Activated naive CD4-positive, alpha-beta T cell treated with anti-CD3 and anti-CD28 coated beads for 36 hours (primary cell): ENCODE measurements around the gene ALDH8A1. TPM values are rescaled to one million over a fixed set of nuclear protein-coding genes. Genes with fewer than 3 reads are reported as not detected.

Experiments used
- CTCF ChIA-PET: fragments of 350-600 bp; sonication (Branson Sonifier 250); formaldehyde crosslinking; loops from one replicate; lab custom pipeline; 2021; ENCODE audit warnings: antibody characterized with exemption; lab: Charles Lee
- DNase-seq: peaks from one replicate; pipeline ENCODE4 v3.0.0-alpha.2; 2020
- H3K27ac Mint-ChIP-seq: one replicate; pipeline ENCODE4 v1.8.0; 2021; ENCODE audit warnings: mild to moderate bottlenecking, mixed read lengths
- H3K27me3 Mint-ChIP-seq: one replicate; pipeline ENCODE4 v1.8.0; 2021; ENCODE audit warnings: low read depth, mixed read lengths
- H3K36me3 Mint-ChIP-seq: one replicate; pipeline ENCODE4 v1.8.0; 2021; ENCODE audit warnings: low read depth, mixed read lengths
- H3K4me1 Mint-ChIP-seq: one replicate; pipeline ENCODE4 v1.8.0; 2021; ENCODE audit warnings: low read depth, mixed read lengths
- H3K4me3 Mint-ChIP-seq: one replicate; pipeline ENCODE4 v1.8.0; 2021; ENCODE audit warnings: mild to moderate bottlenecking, moderate library complexity, mixed read lengths
- H3K9me3 Mint-ChIP-seq: one replicate; pipeline ENCODE4 v1.8.0; 2021; ENCODE audit warnings: mixed read lengths
- intact Hi-C: fragments of 100-400 bp; cut with micrococcal nuclease; formaldehyde crosslinking; loops from one replicate; pipeline ENCODE4 v1.15.1; 2023
- total RNA-seq, 2 experiments: library from RNA; stranded (reverse); gene quantifications; one replicate each; pipeline ENCODE4 v1.2.3, GENCODE V29; 2021

Gene ALDH8A1
- total RNA-seq, 2 experiments from 2014 or later = 0.24 TPM; not detected in 1

DNA sequence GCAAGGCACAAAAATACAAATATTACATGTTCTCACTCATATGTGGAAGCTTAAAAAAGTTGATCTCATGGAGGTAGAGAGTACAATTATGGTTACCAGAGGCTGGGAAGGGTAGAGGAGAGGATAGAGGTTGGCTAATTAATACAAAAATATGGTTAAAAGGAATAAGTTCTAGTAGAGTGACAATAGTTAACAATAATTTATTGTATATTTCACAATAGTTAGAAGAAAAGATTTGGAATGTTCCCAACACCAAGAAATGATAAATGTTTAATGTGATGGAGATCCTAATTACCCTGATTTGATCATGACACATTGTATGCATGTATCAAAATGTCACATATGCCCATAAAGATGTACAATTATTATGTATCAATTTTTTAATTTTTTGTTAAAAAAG lies 1.8 kb downstream of the ALDH8A1 start:
- DNase-seq = no peak
- H3K27me3 Mint-ChIP-seq = no peaks in the 10 kb centered on the region
- H3K4me3 Mint-ChIP-seq = no peak overlapping the region
- H3K9me3 Mint-ChIP-seq = no peaks in the 10 kb centered on the region
- intact Hi-C loops = no loop called here
- no peak overlapping the region for H3K27ac Mint-ChIP-seq
- no peaks in the 10 kb centered on the region for H3K4me1 Mint-ChIP-seq
- no peaks in the 10 kb centered on the region for H3K36me3 Mint-ChIP-seq
- CTCF ChIA-PET = interaction anchor here (0.9 to 1.3 kb wide), 2 partner anchors 8 to 65 kb away, joined by 3 to 4 read pairs; no protein-coding TSS in a partner anchor

DNA sequence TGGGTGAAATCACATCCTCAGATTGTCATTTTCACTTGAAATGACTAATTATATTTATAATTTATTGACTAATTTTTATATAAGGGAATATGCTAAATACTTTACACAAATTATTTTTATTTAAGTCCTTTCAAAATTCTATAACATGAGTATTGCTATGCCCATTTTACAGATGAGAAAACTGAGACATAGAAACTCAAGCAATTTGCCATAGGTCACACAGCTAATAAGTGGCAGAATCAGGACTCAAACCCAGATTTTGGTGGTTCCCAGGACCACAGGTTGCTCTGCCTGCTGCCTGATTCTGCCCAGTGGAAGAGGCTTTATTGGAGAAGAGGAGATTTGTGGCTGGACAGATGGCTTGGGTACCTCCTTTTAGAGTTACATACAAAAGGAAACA lies 4.9 kb downstream of the ALDH8A1 start:
- CTCF ChIA-PET = no interaction called here
- Mint-ChIP-seq H3K4me1 (no peaks in the 10 kb centered on the region), H3K27ac (no peak overlapping the region), H3K36me3 (no peaks in the 10 kb centered on the region), H3K9me3 (no peaks in the 10 kb centered on the region), H3K4me3 (no peak overlapping the region), H3K27me3 (no peaks in the 10 kb centered on the region)
- intact Hi-C loops = no loop called here
- no peak for DNase-seq

DNA sequence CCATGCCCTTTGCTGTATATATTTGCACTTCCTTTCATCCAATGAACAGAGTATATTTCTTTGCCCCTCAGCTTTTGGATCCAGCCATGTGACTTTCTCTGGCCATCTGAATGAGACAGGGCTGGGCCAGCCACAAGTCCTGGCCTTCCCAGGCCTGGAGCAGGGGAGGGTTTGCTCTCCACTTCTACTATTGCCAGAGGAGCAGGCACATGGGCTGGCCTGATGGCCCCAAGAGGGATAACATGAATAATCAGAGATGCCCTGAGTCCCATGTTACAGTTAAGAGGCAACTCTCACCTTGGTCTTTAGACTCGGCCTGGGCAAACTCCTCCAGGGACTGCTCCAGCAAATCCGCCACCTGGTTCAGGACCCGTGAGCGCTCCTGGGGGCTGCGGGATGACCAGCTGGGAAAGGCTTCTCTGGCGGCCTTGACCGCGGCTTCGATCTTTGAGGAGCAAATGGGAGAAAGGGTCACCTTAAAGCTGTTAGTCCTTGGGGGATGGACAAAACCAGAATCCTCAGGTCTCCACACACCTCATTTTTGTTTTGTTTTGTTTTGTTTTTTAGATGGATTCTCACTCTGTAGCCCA lies 6.3 kb downstream of the ALDH8A1 start:
- no peak overlapping the region for H3K27ac Mint-ChIP-seq
- no peaks in the 10 kb centered on the region for H3K36me3 Mint-ChIP-seq
- no peak overlapping the region for H3K4me3 Mint-ChIP-seq
- H3K27me3 Mint-ChIP-seq = no peaks in the 10 kb centered on the region
- no peaks in the 10 kb centered on the region for H3K9me3 Mint-ChIP-seq
- intact Hi-C loops = loop anchor here (5.0 kb wide), 1 partner anchor 301 kb away; no protein-coding TSS in a partner anchor
- DNase-seq = no peak
- CTCF ChIA-PET = interaction anchor here (0.6 kb wide), 1 partner anchor 496 kb away, joined by 3 read pairs; no protein-coding TSS in a partner anchor
- peaks cover 11% of the 10 kb centered on the region for H3K4me1 Mint-ChIP-seq

DNA sequence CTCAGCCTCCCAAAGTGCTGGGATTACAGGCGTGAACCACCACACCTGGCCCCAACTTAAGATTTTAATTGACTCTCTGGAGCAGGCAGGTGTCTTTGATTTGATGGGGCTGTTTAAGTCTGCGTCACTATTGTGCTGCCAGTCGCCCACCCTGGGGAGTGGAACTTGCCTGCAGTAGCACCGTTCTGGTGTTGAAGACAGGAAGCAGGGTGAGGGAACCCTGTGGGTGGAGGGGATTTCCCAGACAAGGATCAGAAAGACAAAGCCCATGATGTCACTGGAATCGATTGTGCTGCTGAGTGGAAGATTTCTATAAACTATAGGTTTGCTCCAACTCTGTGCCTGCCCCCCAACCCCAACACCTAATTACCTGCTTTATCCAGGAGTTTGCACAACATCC lies 11.0 kb downstream of the ALDH8A1 start:
- Mint-ChIP-seq H3K27ac (no peak overlapping the region), H3K36me3 (no peaks in the 10 kb centered on the region), H3K27me3 (no peaks in the 10 kb centered on the region), H3K4me1 (peaks cover 21% of the 10 kb centered on the region), H3K4me3 (no peak overlapping the region), H3K9me3 (no peaks in the 10 kb centered on the region)
- CTCF ChIA-PET = interaction anchor here (0.6 to 4.3 kb wide), 14 partner anchors 8 to 827 kb away, joined by 3 to 36 read pairs (median 10); no protein-coding TSS in a partner anchor
- DNase-seq = peak; percentile 85
- intact Hi-C loops = loop anchor here (1.0 to 5.0 kb wide), 3 partner anchors 243 to 783 kb away; partner anchors contain the start of gene MYB

DNA sequence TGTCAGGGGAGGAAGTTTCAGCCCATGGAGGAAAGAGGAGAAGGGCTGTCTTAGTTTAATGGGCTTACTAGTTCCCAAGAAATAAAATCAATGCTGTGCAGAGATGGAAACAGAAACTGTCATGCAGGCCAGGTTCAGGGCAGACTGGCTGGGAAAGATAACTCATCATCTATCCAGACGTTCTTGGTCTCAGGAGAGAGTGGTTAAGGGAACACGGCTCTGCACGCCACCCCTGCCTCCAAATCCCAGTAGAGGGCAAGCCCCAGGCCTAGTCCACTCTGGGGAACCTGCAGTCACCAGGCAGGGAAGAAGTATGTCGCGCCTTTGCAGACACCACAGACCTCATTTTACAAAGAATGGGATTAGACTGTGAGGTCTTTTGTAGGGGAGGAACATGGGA lies 12.5 kb downstream of the ALDH8A1 start:
- Mint-ChIP-seq H3K9me3 (no peaks in the 10 kb centered on the region), H3K36me3 (no peaks in the 10 kb centered on the region), H3K4me1 (peaks cover 21% of the 10 kb centered on the region), H3K27ac (no peak overlapping the region), H3K27me3 (no peaks in the 10 kb centered on the region), H3K4me3 (no peak overlapping the region)
- CTCF ChIA-PET = interaction anchor here (1.0 to 4.3 kb wide), 2 partner anchors 54 to 816 kb away, joined by 3 to 36 read pairs; no protein-coding TSS in a partner anchor
- DNase-seq = no peak
- intact Hi-C loops = loop anchor here (1.0 to 5.0 kb wide), 2 partner anchors 245 to 813 kb away; partner anchors contain the start of gene MYB

DNA sequence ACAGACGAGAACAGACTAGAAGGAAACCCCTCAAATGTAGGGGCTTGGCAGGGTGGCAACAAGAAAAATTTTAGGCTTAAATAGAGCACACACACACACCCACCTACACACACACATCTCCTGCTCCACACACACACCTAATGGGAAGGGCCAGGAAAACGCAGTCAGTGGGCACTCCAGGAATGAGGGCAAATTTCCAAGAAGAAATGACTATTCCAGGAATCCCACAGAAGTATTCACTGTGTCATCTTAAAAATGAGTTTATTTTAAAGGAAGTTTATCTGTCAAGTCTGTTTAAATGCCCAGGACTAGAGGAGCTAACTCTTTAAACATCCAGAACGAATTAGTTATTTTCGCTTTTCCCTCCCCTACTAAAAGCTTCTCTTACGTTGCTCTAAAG lies 13.0 kb downstream of the ALDH8A1 start:
- intact Hi-C loops = loop anchor here (1.0 to 5.0 kb wide), 2 partner anchors 245 to 813 kb away; partner anchors contain the start of gene MYB
- CTCF ChIA-PET = interaction anchor here (1.0 kb wide), 1 partner anchor 816 kb away, joined by 3 read pairs; no protein-coding TSS in a partner anchor
- no peak for DNase-seq

DNA sequence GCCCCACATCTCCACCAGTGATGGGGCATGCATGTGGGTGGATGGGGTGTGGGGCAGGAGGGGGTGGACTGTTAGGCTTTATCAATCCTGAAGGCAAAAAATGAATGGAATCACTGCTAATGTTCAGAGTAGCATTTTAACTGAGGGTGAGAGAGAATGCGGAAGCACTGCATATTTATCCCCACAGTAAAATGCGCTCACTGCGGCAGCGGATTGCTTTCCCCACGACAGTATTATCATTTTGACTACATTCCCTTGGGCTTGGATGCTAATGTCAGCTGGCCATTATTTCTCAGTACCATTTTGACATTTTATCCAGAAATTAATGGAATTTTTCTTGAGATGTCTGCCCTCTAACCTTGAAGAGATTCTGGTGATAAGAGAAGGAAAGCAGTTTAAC lies 13.4 kb downstream of the ALDH8A1 start:
- no peaks in the 10 kb centered on the region for H3K36me3 Mint-ChIP-seq
- no peak overlapping the region for H3K4me3 Mint-ChIP-seq
- intact Hi-C loops = loop anchor here (5.0 kb wide), 1 partner anchor 246 kb away; the partner anchor contains the start of gene MYB
- H3K27me3 Mint-ChIP-seq = no peaks in the 10 kb centered on the region
- peaks cover 21% of the 10 kb centered on the region for H3K4me1 Mint-ChIP-seq
- H3K9me3 Mint-ChIP-seq = no peaks in the 10 kb centered on the region
- H3K27ac Mint-ChIP-seq = no peak overlapping the region
- no peak for DNase-seq
- CTCF ChIA-PET = interaction anchor here (1.0 kb wide), 1 partner anchor 816 kb away, joined by 3 read pairs; no protein-coding TSS in a partner anchor

More for the DNA sequence above, 13.0 kb downstream of the ALDH8A1 start:
- no peaks in the 10 kb centered on the region for H3K9me3 Mint-ChIP-seq
- no peak overlapping the region for H3K27ac Mint-ChIP-seq
- no peaks in the 10 kb centered on the region for H3K36me3 Mint-ChIP-seq
- H3K4me3 Mint-ChIP-seq = no peak overlapping the region
- no peaks in the 10 kb centered on the region for H3K27me3 Mint-ChIP-seq
- peaks cover 21% of the 10 kb centered on the region for H3K4me1 Mint-ChIP-seq

DNA sequence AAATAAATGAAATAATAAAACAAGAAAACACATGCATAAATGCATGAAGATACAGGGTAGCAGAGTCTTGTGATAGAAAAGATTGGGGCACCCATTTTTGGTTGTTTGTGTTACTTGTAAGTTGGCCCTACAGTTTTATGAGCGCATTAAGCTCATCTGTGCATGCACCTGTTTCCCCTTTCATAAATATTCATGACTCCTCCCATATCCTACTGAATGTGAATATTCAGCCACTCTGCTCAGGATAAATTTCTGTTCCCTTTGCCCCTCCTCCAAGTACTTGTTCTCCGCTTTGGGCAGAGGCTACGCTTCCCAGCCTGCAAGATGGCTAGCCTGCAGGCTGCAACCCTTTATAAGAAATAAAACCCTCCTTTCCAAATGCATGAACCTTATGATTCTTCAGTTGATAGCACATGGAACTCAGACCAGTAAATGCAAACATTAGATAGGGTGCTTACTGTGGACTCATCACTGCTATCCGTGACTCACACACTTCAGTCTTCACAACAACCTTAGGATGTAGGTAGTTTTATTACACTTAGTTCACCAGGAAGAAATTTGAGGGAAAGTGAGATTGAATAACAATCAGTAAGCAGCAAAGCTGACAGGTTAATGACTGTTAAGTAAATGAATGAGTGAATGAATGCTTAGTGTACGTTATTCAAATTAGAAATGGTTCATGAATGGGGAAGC lies 15.0 kb downstream of the ALDH8A1 start:
- H3K4me3 Mint-ChIP-seq = no peak overlapping the region
- intact Hi-C loops = loop anchor here (5.0 kb wide), 1 partner anchor 247 kb away; the partner anchor contains the start of gene MYB
- peaks cover 21% of the 10 kb centered on the region for H3K4me1 Mint-ChIP-seq
- no peaks in the 10 kb centered on the region for H3K9me3 Mint-ChIP-seq
- DNase-seq = no peak
- CTCF ChIA-PET = interaction anchor here (0.6 kb wide), 1 partner anchor 10 kb away, joined by 3 read pairs; no protein-coding TSS in a partner anchor
- H3K36me3 Mint-ChIP-seq = no peaks in the 10 kb centered on the region
- no peak overlapping the region for H3K27ac Mint-ChIP-seq
- H3K27me3 Mint-ChIP-seq = no peaks in the 10 kb centered on the region

DNA sequence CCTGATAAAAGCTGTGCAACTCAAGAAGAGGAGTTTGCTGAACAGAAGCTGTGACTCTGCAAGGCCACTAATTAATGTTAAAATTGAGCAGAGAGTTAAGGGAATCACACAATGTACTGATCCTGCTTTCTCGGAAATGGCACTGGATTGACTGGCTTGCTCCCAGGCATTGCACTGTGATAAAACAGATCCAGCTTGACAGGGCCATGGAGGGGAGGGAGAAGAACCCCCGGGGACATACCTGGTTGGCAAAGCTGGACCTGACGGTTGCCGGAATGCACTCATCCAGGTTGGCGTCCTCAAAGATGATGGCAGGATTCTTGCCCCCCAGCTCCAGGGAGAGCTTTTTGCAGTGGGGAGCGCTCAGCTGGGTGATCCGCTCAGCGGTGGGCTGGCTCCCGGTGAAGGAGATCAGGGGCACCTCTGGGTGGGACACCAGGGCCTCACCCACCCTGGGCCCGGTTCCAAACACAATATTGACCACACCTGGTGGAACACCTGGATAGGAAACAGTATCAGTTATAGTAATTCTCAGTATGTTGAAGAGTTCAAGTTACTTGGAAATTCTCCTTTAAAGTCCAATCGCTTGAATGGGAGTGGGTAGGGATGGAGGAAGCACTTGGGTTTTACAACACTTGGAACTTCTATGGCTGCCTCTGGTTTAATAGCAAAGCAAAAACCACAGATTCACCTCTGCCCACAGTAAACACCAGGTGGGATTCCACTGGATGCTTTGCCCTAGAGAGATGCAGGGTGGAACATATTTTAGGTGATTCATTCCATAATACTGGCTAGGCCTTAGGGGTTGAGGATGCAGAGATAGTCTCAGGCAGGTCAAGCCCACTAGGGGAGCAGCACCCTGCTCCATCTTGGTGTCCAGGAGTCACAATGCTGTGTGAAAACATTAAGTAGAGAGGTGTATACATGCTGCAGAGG lies 17.1 kb downstream of the ALDH8A1 start:
- peaks cover 5% of the 10 kb centered on the region for H3K4me1 Mint-ChIP-seq
- no peak for DNase-seq
- no peaks in the 10 kb centered on the region for H3K9me3 Mint-ChIP-seq
- intact Hi-C loops = no loop called here
- H3K27me3 Mint-ChIP-seq = no peaks in the 10 kb centered on the region
- H3K4me3 Mint-ChIP-seq = no peak overlapping the region
- no peak overlapping the region for H3K27ac Mint-ChIP-seq
- CTCF ChIA-PET = interaction anchor here (2.9 kb wide), 1 partner anchor 8 kb away, joined by 16 read pairs; no protein-coding TSS in a partner anchor
- H3K36me3 Mint-ChIP-seq = no peaks in the 10 kb centered on the region

DNA sequence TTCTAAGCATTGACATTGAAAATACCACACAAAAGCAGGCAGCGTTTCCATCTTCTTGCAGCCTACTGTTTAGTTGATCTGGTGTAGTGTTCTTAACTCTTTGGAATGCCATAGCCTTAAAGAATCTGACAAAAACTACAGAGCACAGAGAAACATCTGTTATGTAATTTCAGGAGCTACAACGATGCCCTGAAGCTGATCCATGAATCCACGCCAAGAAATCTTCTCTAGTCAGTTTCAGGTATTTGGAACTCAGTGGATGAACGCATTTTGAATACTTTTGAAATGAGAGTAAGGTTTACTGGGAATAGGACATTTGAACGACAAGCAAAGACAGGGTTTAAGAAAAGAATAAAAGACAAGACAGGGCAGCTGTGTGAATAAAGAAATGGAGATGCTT lies 17.8 kb downstream of the ALDH8A1 start:
- peaks cover 2% of the 10 kb centered on the region for H3K4me1 Mint-ChIP-seq
- H3K36me3 Mint-ChIP-seq = no peaks in the 10 kb centered on the region
- H3K27ac Mint-ChIP-seq = no peak overlapping the region
- H3K9me3 Mint-ChIP-seq = no peaks in the 10 kb centered on the region
- intact Hi-C loops = no loop called here
- H3K27me3 Mint-ChIP-seq = no peaks in the 10 kb centered on the region
- CTCF ChIA-PET = interaction anchor here (2.9 kb wide), 1 partner anchor 9 kb away, joined by 16 read pairs; no protein-coding TSS in a partner anchor
- no peak for DNase-seq
- H3K4me3 Mint-ChIP-seq = no peak overlapping the region

DNA sequence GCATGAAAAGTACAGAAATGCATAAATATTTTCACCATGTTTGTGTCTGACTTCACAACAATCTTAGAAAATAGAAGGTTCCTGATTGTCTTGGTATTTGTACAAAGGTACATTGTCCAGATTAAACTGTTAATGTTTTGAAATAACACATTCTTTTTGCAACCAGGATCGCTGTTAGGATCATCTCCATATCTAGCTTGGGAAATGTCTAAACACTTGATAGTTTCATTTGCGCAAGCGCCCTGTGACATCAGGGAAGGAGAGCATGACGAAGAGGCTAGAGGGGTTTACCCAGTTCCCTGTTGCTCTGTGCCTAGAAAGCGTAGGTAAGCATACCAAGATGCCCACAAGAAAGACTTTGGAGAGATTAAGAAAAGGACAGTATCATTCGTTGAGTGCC lies 19.4 kb downstream of the ALDH8A1 start:
- CTCF ChIA-PET = interaction anchor here (1.4 to 2.9 kb wide), 2 partner anchors 9 to 10 kb away, joined by 3 to 16 read pairs; no protein-coding TSS in a partner anchor

More for the DNA sequence above, 19.4 kb downstream of the ALDH8A1 start:
- Mint-ChIP-seq H3K27me3 (no peaks in the 10 kb centered on the region), H3K4me1 (no peaks in the 10 kb centered on the region), H3K27ac (no peak overlapping the region), H3K9me3 (no peaks in the 10 kb centered on the region), H3K4me3 (no peak overlapping the region), H3K36me3 (no peaks in the 10 kb centered on the region)
- DNase-seq = no peak
- intact Hi-C loops = no loop called here
